Heart right ventricle (tissue), 16 donors: ENCODE results near the gene DDHD1. TPM values are rescaled to one million over a fixed set of nuclear protein-coding genes. Genes with fewer than 3 reads are reported as not detected.

ENCODE experiments used
- ATAC-seq, 8 donors: fragments of 200-7000 bp; cut with Tn5 transposase; one replicate each; pipeline ENCODE4 v1.9.1; 2020; ENCODE audit warnings: mild to moderate bottlenecking in 8 of 8, moderate library complexity in 8 of 8, moderate number of reproducible peaks in 1 of 8
- DNase-seq, 2 donors: peaks; one replicate each; pipeline ENCODE4 v3.0.0-alpha.2; 2020
- H3K27ac ChIP-seq, 10 donors: fragments of 200-600 bp; sonication (generic) in 2 of 10; one replicate each; pipeline versions ENCODE4 v1.5.0 to v1.8.0; 2020 to 2022; ENCODE audit warnings: mild to moderate bottlenecking in 3 of 10
- H3K27me3 ChIP-seq, 7 donors: fragments of 200-600 bp; one replicate each; pipeline ENCODE4 v1.8.0; 2021 to 2022; ENCODE audit warnings: mild to moderate bottlenecking in 2 of 7
- H3K36me3 ChIP-seq, 9 donors: fragments of 200-600 bp; sonication (generic) in 1 of 9; one replicate each; pipeline versions ENCODE4 v1.5.0 to v1.8.0; 2020 to 2022; ENCODE audit warnings: mild to moderate bottlenecking in 2 of 9
- H3K4me1 ChIP-seq, 9 donors: fragments of 200-600 bp; sonication (generic) in 1 of 9; one replicate each; pipeline versions ENCODE4 v1.5.0 to v1.8.0; 2020 to 2022; ENCODE audit warnings: mild to moderate bottlenecking in 4 of 9
- H3K4me3 ChIP-seq, 10 donors: fragments of 200-600 bp; sonication (generic) in 2 of 10; one replicate each; pipeline versions ENCODE4 v1.5.0 to v1.8.0; 2020 to 2022; ENCODE audit warnings: mild to moderate bottlenecking in 7 of 10, moderate library complexity in 2 of 10
- H3K9me3 ChIP-seq, 11 donors: fragments of 200-600 bp in 10 of 11; sonication (generic) in 2 of 11; one replicate each; pipeline versions ENCODE4 v1.5.0 to v1.8.0; 2013 to 2022; ENCODE audit warnings: mild to moderate bottlenecking in 2 of 11, control low read depth in 1 of 11, moderate library complexity in 1 of 11
- CTCF ChIP-seq, 9 donors: fragments of 200-600 bp; sonication (generic) in 2 of 9; IDR thresholded peaks; one replicate each; pipeline versions ENCODE4 v1.5.0 to v1.8.0; 2021 to 2022; ENCODE audit warnings: antibody characterized with exemption in 9 of 9, mild to moderate bottlenecking in 5 of 9, moderate library complexity in 1 of 9
- WGBS, 2 donors: extraction: QIAGEN DNeasy Blood & Tissue Kit; methylation state at CpG; one replicate each; pipeline ENCODE4 v1.1.7; 2013; ENCODE audit warnings: inconsistent platforms in 1 of 2; 5-methylcytosine and 5-hydroxymethylcytosine counted together
- intact Hi-C, 10 donors: fragments of 100-400 bp; cut with DNase I; formaldehyde crosslinking; loops; one replicate each; pipeline versions ENCODE4 v1.11.1 to v1.14.2; 2022
- polyA plus RNA-seq, 2 donors: library from polyadenylated mRNA; stranded (reverse); fragments of 200-250 nt; gene quantifications; one replicate each; pipeline ENCODE4 v1.2.3, GENCODE V29; 2013
- total RNA-seq, 10 donors: library from RNA; stranded (reverse); fragmentation: NEBNext Ultra II Directional in 3 of 10; extraction: Animal tissue kit (Norgen Biotek cat#: 25700) in 3 of 10; gene quantifications; one replicate each; pipeline versions ENCODE4 v1.2.1 to v1.2.4, GENCODE V29; 2021 to 2023
- donor health status: Arrhythmogenic right ventricular cardiomyopathy.
- donor health status: ischemic (EF 13 %, LVEDD 7.1; RV severe dilation, severe dysfunction).
- donor health status: healthy with polysubstance abuse.
- donor health status: DM: no; HTN: yes; CAD: no.
- donor health status: DM: no; HTN: no; CAD: no.
- donor health status: ischemic (EF 25% LVEDD 6.9; RV normal size, moderate dysfunction).
- donor health status: ischemic (EF 25% LVEDD 5.7; RV mildly dilated, moderate dysfunction).
- donor health status: healthy.
- donor health status: DM: yes; HTN: yes; CAD: no.
- donor health status: Ischemic cardiomyopathy.
- donor health status: ischemic (EF 35%, LVEDD 5.7; RV mildly dilated, moderate dysfunction).
- donor health status: nonischemic (EF 11% LVEDD 7.7; RV severe dilation, severe dysfunction).
- donor health status: DM: yes; HTN: yes; CAD: no.
- donor health status: PGD.
- donor health status: ischemic (EF 29% LVEDD 5.4; RV normal size, mild dysfunction).
- donor health status: nonischemic (EF 23%, LVEDD 6.1; RV moderate dilation, normal function).

Gene DDHD1
- total and polyA plus RNA-seq, 12 donors, result 2.1 to 9.6 (median 7.4) TPM

GRCh38 chr14:53010193-53011040 is 142.7 kb downstream of the DDHD1 start:
- intact Hi-C loops, result no loop called here
- H3K36me3 ChIP-seq, result no peaks in the 10 kb centered on the region
- DNase-seq (no peak), ATAC-seq (peak in 2 of 8 donors; percentile 5 to 14)
- peak overlapping the region in 7 of 10 donors; percentile 11 to 62 (median 47) for H3K27ac ChIP-seq
- 73 to 74% methylated on average over 3 of the region's 3 CpGs for WGBS, 2 donors
- peaks cover 0 to 14% (median 11%) of the 10 kb centered on the region in 9 donors for H3K4me1 ChIP-seq
- H3K9me3 ChIP-seq, result no peaks in the 10 kb centered on the region
- no peak for TF ChIP-seq CTCF (IDR thresholded peaks at IDR 0.05)
- no peaks in the 10 kb centered on the region for H3K27me3 ChIP-seq
- no peak overlapping the region for H3K4me3 ChIP-seq

GRCh38 chr14:53006931-53007562 is 146.1 kb downstream of the DDHD1 start:
- ATAC-seq (no peak), DNase-seq (no peak)
- no peak overlapping the region for H3K27ac ChIP-seq
- no peaks in the 10 kb centered on the region for H3K9me3 ChIP-seq
- intact Hi-C loops, result loop anchor here in 1 of 10 donors (5.0 kb wide), 1 partner anchor 45 kb away; no protein-coding TSS in a partner anchor
- no peak for TF ChIP-seq CTCF (IDR thresholded peaks at IDR 0.05)
- H3K36me3 ChIP-seq, result no peaks in the 10 kb centered on the region
- 48 to 67% methylated on average over 4 of the region's 4 CpGs for WGBS, 2 donors
- H3K4me3 ChIP-seq, result no peak overlapping the region
- H3K27me3 ChIP-seq, result no peaks in the 10 kb centered on the region
- peaks cover 0 to 18% (median 11%) of the 10 kb centered on the region in 9 donors for H3K4me1 ChIP-seq

GRCh38 chr14:53004976-53005375 is 148.1 kb downstream of the DDHD1 start:
- H3K36me3 ChIP-seq, result no peaks in the 10 kb centered on the region
- DNase-seq (no peak), ATAC-seq (peak in 2 of 8 donors; percentile 34 to 38)
- no peaks in the 10 kb centered on the region for H3K27me3 ChIP-seq
- 79 to 81% methylated on average over 5 of the region's 5 CpGs for WGBS, 2 donors
- H3K27ac ChIP-seq, result no peak overlapping the region
- TF ChIP-seq CTCF (IDR thresholded peaks at IDR 0.05), result no peak
- H3K4me3 ChIP-seq, result no peak overlapping the region
- peaks cover 0 to 7% (median 0%) of the 10 kb centered on the region in 9 donors for H3K4me1 ChIP-seq
- H3K9me3 ChIP-seq, result no peaks in the 10 kb centered on the region
- intact Hi-C loops, result loop anchor here in 1 of 10 donors (5.0 kb wide), 1 partner anchor 47 kb away; no protein-coding TSS in a partner anchor

GRCh38 chr14:53003776-53004175 is 149.3 kb downstream of the DDHD1 start:
- H3K27me3 ChIP-seq, result no peaks in the 10 kb centered on the region
- DNase-seq (no peak), ATAC-seq (no peak)
- intact Hi-C loops, result no loop called here
- no peak overlapping the region for H3K27ac ChIP-seq
- H3K9me3 ChIP-seq, result no peaks in the 10 kb centered on the region
- H3K4me1 ChIP-seq, result peaks cover 0 to 7% (median 0%) of the 10 kb centered on the region in 9 donors
- no peaks in the 10 kb centered on the region for H3K36me3 ChIP-seq
- 95 to 96% methylated on average over 4 of the region's 4 CpGs for WGBS, 2 donors
- H3K4me3 ChIP-seq, result no peak overlapping the region
- TF ChIP-seq CTCF (IDR thresholded peaks at IDR 0.05), result no peak
